ENCODE data around the gene TTC23.

Gene TTC23

GRCh38 chr15:99086327-99086667 is 163.1 kb downstream of the TTC23 start:
- DNase-seq, result no peak

Measured in hypothalamus (tissue), 51 donors.